Spleen (tissue), 7 donors: ENCODE data around the gene SNCG.

Experiments
- CTCF ChIP-seq, 11 experiments: fragments of 200-600 bp in 7 of 11; fragments of 450-650 bp in 4 of 11; sonication (generic) in 4 of 11; IDR thresholded peaks in 8 of 11; conservative IDR thresholded peaks in 3 of 11; 1 replicate in 7 of 11; 2 replicates in 4 of 11; pipeline versions ENCODE4 v1.4.0 to v1.8.0; 2016 to 2021; ENCODE audit warnings: antibody characterized with exemption in 11 of 11, inconsistent platforms in 4 of 11, mild to moderate bottlenecking in 1 of 11
- POLR2A ChIP-seq, 3 donors: fragments of 450-650 bp; IDR thresholded peaks; one replicate each; pipeline ENCODE4 v1.5.1; 2017; ENCODE audit warnings: antibody characterized with exemption in 3 of 3, mild to moderate bottlenecking in 1 of 3
- POLR2AphosphoS5 ChIP-seq, 3 donors: sonication (generic); formaldehyde crosslinking; IDR thresholded peaks; one replicate each; pipeline ENCODE4 v1.5.1; 2017; ENCODE audit warnings: antibody characterized with exemption in 3 of 3
- donor health status: DM: no; HTN: no; CAD: no; lungs with moderate emphysema.
- donor health status: DM: no; HTN: no; CAD: no.
- donor health status: DM: no; HTN: no; CAD: no.

- peak in 2 of 3 donors; percentile 43 to 46 for TF ChIP-seq POLR2AphosphoS5 (IDR thresholded peaks at IDR 0.05)
- TF ChIP-seq CTCF (IDR thresholded peaks at IDR 0.05 in 8 of 11, conservative IDR thresholded peaks at IDR 0.05 in 3 of 11), result no peak
- no peak for TF ChIP-seq POLR2A (IDR thresholded peaks at IDR 0.05)
These were observed 17.7 kb upstream of the SNCG start for GRCh38 chr10:86940677-86941076.
